ENCODE results near the gene SYP.

The SYP gene

DNA sequence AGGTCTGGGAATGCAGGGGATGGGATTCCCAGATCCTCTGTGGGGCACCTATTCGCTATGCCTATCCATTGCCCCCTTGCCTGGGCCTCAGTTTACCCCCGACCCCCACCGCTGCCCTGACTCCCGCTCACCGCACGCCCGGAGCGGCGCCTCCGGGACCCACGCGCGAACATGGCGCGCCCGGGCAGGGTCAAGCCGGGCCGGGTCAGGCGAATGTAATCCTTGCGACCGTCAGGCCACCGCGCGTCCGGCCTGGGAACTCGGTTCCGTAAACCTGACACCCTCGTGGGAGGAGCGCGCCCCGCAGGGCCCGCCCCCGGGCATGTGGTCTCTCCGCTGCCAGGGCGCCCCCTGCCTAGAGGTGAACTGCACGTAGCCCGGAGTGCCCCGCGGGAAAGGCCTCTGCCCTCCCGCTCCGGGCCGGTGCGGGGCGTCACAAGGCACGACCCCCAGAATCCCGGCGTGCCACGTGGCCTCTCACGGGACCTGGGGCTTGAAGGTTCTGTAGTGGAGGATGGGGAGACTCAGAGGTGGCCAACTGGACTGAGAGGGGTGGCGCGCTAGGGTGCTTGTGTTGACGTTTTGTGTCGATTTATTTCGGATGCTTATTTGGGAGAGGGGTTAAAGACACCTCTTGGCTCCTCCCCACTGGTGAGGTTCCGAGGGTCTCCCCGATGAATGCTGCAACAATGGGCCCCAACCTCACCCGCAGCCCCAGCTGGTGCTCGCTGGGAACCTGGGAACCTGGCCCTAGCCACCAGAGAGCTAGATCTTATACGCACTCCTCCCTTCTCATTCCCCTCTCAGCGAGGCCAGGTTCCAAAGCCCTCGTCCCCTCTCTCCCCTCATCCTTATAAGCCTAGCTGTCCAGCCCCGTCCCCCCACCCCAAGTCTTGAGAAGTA lies 13.6 kb downstream of the SYP start, which contains the start of gene PRICKLE3:
Gene PRICKLE3, minus strand, starts transcription at position 249 of the 903 bp plus-strand sequence. Its CDS starts 76 bp downstream, at position 173.
- peak within 1 kb of the TSS; percentile 59 for H3K4me3 ChIP-seq (ENCODE audit: low read depth, low read length)
- TF ChIP-seq CTCF (IDR thresholded peaks at IDR 0.05; ENCODE audit: borderline replicate concordance, insufficient read depth, low read depth, low read length): peak; percentile 61

DNA sequence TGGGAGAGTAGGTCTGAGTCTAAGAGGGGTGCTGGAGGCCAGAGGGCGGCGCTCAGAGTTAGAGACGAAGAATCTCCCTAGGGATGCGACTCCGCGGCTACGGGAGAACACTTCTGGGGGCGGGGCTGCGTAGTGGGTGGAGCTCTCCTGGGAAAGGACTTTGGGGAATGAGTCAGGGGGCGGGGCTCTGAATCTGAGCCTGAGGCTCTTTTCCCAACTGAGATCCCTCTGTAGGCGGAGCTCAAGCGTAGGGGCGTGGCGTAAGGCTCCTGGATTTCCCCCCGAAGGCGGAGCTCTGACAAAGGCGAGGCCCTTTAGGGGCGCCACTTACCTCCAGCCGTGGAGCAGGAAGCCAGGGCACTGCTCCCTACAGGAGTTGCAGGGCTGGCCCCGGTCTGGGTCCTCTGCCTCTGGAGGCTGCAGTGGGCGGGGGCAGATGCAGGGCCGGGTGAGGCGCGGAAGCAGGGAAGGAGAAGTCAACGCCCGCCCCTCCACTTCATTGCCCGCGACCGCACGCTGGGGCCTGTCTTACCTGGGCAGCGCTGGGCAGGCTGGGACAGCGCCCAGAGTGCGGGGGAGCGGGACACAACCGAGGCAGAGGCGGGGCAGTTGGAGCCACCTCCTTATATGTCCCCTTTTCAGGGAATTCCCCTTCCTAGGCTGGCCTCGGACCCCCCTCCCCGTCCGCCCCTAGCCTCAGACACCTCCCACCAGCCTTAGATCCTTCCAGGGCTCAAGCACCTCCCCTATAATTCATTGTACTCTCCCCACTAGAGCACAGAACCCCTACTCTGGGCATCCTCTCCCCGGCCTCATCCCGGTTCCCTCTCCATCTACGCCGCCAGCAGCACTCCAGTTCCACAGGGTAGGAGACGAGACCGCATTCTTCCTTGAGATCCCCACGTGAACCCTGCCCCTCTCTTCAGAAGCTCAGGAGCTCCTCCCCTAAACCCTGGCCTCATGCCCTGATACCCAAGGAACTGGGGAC lies 15.4 kb downstream of the SYP start:
- TF ChIP-seq CTCF (IDR thresholded peaks at IDR 0.05; ENCODE audit: borderline replicate concordance, insufficient read depth, low read depth, low read length): no peak
- peak overlapping the region; percentile 59 for H3K4me3 ChIP-seq (ENCODE audit: low read depth, low read length)

GRCh38 chrX:49183701-49184281 lies 16.2 kb downstream of the SYP start:
- H3K4me3 ChIP-seq (ENCODE audit: low read depth, low read length): no peak overlapping the region

GRCh38 chrX:49179358-49179757 lies 20.6 kb downstream of the SYP start:
- H3K4me3 ChIP-seq (ENCODE audit: low read depth, low read length): no peak overlapping the region
- TF ChIP-seq CTCF (IDR thresholded peaks at IDR 0.05; ENCODE audit: borderline replicate concordance, insufficient read depth, low read depth, low read length): no peak

More at GRCh38 chrX:49183701-49184281, 16.2 kb downstream of the SYP start:
- no peak for TF ChIP-seq CTCF (IDR thresholded peaks at IDR 0.05; ENCODE audit: borderline replicate concordance, insufficient read depth, low read depth, low read length)

DNA sequence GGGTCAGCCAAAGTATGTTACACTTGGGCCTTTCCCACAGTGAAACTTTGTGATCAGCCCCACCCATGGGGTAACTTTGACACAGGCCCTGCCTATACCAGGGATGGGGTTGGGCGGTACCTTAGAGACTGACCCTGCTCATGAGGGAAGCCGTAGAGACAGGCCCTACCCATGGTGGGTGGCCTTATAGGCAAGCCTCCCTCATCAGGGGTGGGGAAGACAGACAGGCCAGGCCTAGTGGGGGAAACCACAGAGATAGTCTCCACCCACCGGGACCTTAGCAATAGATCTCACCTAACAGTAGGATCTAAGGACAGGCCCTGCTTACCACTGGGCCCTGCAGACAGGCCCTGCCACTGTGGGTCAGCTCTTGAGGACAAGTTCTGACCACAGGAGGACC lies 21.5 kb downstream of the SYP start:
- no peak overlapping the region for H3K4me3 ChIP-seq (ENCODE audit: low read depth, low read length)
- no peak for TF ChIP-seq CTCF (IDR thresholded peaks at IDR 0.05; ENCODE audit: borderline replicate concordance, insufficient read depth, low read depth, low read length)

GRCh38 chrX:49177873-49178480 lies 22.0 kb downstream of the SYP start:
- no peak overlapping the region for H3K4me3 ChIP-seq (ENCODE audit: low read depth, low read length)
- no peak for TF ChIP-seq CTCF (IDR thresholded peaks at IDR 0.05; ENCODE audit: borderline replicate concordance, insufficient read depth, low read depth, low read length)
